Suprapubic skin (tissue), 3 donors: Measurements from ENCODE around the gene KRTAP10-11.

Experiments used
- CTCF ChIP-seq, 2 donors: fragments of 200-600 bp in 1 of 2; fragments of 450-650 bp in 1 of 2; sonication (generic) in 1 of 2; IDR thresholded peaks; one replicate each; pipeline ENCODE4 v1.5.1; 2016 to 2019; ENCODE audit warnings: antibody characterized with exemption in 2 of 2, mild to moderate bottlenecking in 1 of 2, moderate library complexity in 1 of 2
- EP300 ChIP-seq: sonication (generic); formaldehyde crosslinking; IDR thresholded peaks from one replicate; pipeline ENCODE4 v1.6.1; 2017; ENCODE audit warnings: antibody characterized with exemption
- POLR2A ChIP-seq, 2 donors: fragments of 450-650 bp; IDR thresholded peaks; one replicate each; pipeline ENCODE4 v1.6.1; 2017; ENCODE audit warnings: antibody characterized with exemption in 2 of 2, mild to moderate bottlenecking in 2 of 2, moderate library complexity in 2 of 2

DNA sequence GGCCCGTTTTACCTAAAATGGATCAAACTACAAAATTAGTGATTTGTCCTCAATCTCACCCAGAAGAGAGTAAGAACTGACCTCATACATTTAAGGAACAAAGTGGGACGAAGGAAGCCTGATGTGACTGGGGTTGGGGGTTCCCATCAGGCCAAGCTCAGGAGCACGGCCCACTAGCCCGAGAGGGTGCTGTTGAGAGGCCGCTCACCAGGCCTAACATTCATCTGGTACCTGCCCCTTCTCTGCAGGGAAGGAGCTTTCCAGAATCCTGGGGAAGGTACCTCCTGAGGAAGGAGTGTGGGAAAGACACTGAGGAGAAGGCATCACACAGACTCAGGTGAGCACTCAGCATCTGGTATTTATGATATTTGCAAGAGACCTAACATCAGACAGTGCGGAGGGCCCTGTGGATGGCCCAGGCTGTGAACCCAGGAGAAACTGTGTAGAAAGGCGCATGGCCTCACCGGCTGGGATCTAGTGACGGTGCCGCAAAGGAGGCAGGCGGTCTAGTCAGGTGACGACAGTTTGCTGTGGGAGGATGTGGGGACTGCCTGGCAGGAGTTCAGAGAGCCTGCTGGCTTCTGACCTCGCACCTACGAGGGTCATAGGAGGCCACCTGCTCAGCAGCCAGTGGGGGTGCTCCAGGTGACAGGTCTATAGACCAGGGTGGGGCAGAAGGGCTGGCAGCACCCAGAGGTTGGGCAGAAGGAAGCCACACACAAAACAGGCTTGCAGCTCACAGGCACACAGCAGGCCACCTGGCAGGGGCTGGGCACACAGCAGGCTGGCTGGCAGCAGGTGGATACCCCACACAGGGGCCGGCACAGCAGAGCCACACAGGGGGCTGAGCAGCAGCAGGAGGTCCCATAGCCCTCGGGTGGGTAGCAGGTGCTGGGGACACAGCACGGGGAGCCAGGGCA lies 7.7 kb downstream of the KRTAP10-11 start:
- TF ChIP-seq CTCF (IDR thresholded peaks at IDR 0.05): no peak
- TF ChIP-seq POLR2A (IDR thresholded peaks at IDR 0.05): no peak
- TF ChIP-seq EP300: no peak
